ENCODE results near the gene IL15RA. TPM values are rescaled to one million over a fixed set of nuclear protein-coding genes. Genes with fewer than 3 reads are reported as not detected.

IL15RA gene
- total RNA-seq, 1 donor from 2014 or later = 41.0 TPM

- no peak for TF ChIP-seq POLR2AphosphoS5 (IDR thresholded peaks at IDR 0.05; ENCODE audit: insufficient read depth in 1 of 2, low read depth in 1 of 2)
- Histone ChIP-seq H3K4me3 (no peak overlapping the region), H3K27ac (no peak overlapping the region), H3K9me3 (no peaks in the 10 kb centered on the region), H3K4me1 (peaks cover 7% of the 10 kb centered on the region), H3K27me3 (no peaks in the 10 kb centered on the region), H3K36me3 (peaks cover 0 to 18% of the 10 kb centered on the region in 2 donors)
- intact Hi-C loops (cut with DNase I) = no loop called here
- no peak for DNase-seq (ENCODE audit: extremely low spot score in 2 of 2)
Measured at GRCh38 chr10:5903563-5903962, 73.8 kb downstream of the IL15RA start.

GRCh38 chr10:5902511-5903274, 74.7 kb downstream of the IL15RA start:
- intact Hi-C loops (cut with DNase I) = no loop called here
- peaks cover 0 to 17% of the 10 kb centered on the region in 2 donors for H3K36me3 ChIP-seq
- no peak for DNase-seq (ENCODE audit: extremely low spot score in 2 of 2)

More at GRCh38 chr10:5902511-5903274, 74.7 kb downstream of the IL15RA start:
- Histone ChIP-seq H3K27me3 (no peaks in the 10 kb centered on the region), H3K4me3 (no peak overlapping the region), H3K9me3 (no peaks in the 10 kb centered on the region), H3K4me1 (peaks cover 7% of the 10 kb centered on the region), H3K27ac (no peak overlapping the region)
- TF ChIP-seq POLR2A (IDR thresholded peaks at IDR 0.05) (no peak), POLR2AphosphoS5 (IDR thresholded peaks at IDR 0.05; ENCODE audit: insufficient read depth in 1 of 2, low read depth in 1 of 2) (no peak), CTCF (IDR thresholded peaks at IDR 0.05) (no peak)

Small RNA genes lying within 50 kb of the gene (small RNA-seq; reads per million reads assigned to genes)
- not detected for gene RF00397

Other genes starting within 250 kb of the IL15RA start
- gene GDI2, start 164.1 kb downstream of the IL15RA start, total RNA-seq = 174 TPM
- gene ANKRD16, start 87.7 kb downstream of the IL15RA start, total RNA-seq = 17.7 TPM
- 108 TPM for gene FBH1, start 87.3 kb downstream of the IL15RA start, total RNA-seq
- not detected for gene IL2RA, start 84.8 kb upstream of the IL15RA start, total RNA-seq
- 50.6 TPM for gene RBM17, start 111.5 kb upstream of the IL15RA start, total RNA-seq
- 43.2 TPM for gene PFKFB3, start 225.4 kb upstream of the IL15RA start, total RNA-seq